NCI-H1092 treated with DMSO at 0.1 percent for 48 hours (cell line): ENCODE measurements around the gene KCNIP4.

Experiments used
- DNase-seq: peaks from one replicate; lab custom pipeline; 2025; lab: John Stamatoyannopoulos, UW

Gene KCNIP4

GRCh38 chr4:21571100-21571499 is 377.5 kb downstream of the KCNIP4 start:
- DNase-seq = no peak

GRCh38 chr4:21569638-21570037 is 378.9 kb downstream of the KCNIP4 start:
- DNase-seq = no peak

GRCh38 chr4:21555083-21555482 is 393.5 kb downstream of the KCNIP4 start:
- DNase-seq = no peak

- DNase-seq = no peak
Observed at GRCh38 chr4:21554500-21554899, 394.1 kb downstream of the KCNIP4 start.

GRCh38 chr4:21554066-21554465 is 394.5 kb downstream of the KCNIP4 start:
- no peak for DNase-seq

GRCh38 chr4:21552455-21552854 is 396.1 kb downstream of the KCNIP4 start:
- DNase-seq = no peak

GRCh38 chr4:21544955-21545354 is 403.6 kb downstream of the KCNIP4 start:
- no peak for DNase-seq

GRCh38 chr4:21544415-21544814 is 404.2 kb downstream of the KCNIP4 start:
- DNase-seq = no peak

- DNase-seq = no peak
Observed at GRCh38 chr4:21543514-21543913, 405.1 kb downstream of the KCNIP4 start.

- no peak for DNase-seq
Observed at GRCh38 chr4:21535898-21536297, 412.7 kb downstream of the KCNIP4 start.

- DNase-seq = no peak
Observed at GRCh38 chr4:21531048-21531447, 417.5 kb downstream of the KCNIP4 start.

GRCh38 chr4:21529214-21529613 is 419.4 kb downstream of the KCNIP4 start:
- DNase-seq = no peak

GRCh38 chr4:21522296-21522695 is 426.3 kb downstream of the KCNIP4 start:
- DNase-seq = no peak

- DNase-seq = no peak
Observed at GRCh38 chr4:21517126-21517859, 431.3 kb downstream of the KCNIP4 start.

GRCh38 chr4:21514022-21514694 is 434.4 kb downstream of the KCNIP4 start:
- DNase-seq = no peak

- DNase-seq = peak; percentile 32
Observed at GRCh38 chr4:21512353-21512752, 436.2 kb downstream of the KCNIP4 start.

- no peak for DNase-seq
Observed at GRCh38 chr4:21507439-21507838, 441.1 kb downstream of the KCNIP4 start.

GRCh38 chr4:21490682-21491081 is 457.9 kb downstream of the KCNIP4 start:
- no peak for DNase-seq

- DNase-seq = no peak
Observed at GRCh38 chr4:21476757-21477156, 471.8 kb downstream of the KCNIP4 start.

GRCh38 chr4:21474195-21474594 is 474.4 kb downstream of the KCNIP4 start:
- DNase-seq = no peak

GRCh38 chr4:21470535-21470934 is 478.0 kb downstream of the KCNIP4 start:
- DNase-seq = peak; percentile 72

- DNase-seq = peak; percentile 24
Observed at GRCh38 chr4:21469438-21470300, 478.9 kb downstream of the KCNIP4 start.

GRCh38 chr4:21467551-21467950 is 481.0 kb downstream of the KCNIP4 start:
- DNase-seq = no peak
